Spleen (tissue), 7 donors: Measurements from ENCODE around the gene UBE2QL1.

ENCODE experiments used
- CTCF ChIP-seq, 11 experiments: fragments of 200-600 bp in 7 of 11; fragments of 450-650 bp in 4 of 11; sonication (generic) in 4 of 11; IDR thresholded peaks in 8 of 11; conservative IDR thresholded peaks in 3 of 11; 1 replicate in 7 of 11; 2 replicates in 4 of 11; pipeline versions ENCODE4 v1.4.0 to v1.8.0; 2016 to 2021; ENCODE audit warnings: antibody characterized with exemption in 11 of 11, inconsistent platforms in 4 of 11, mild to moderate bottlenecking in 1 of 11
- POLR2A ChIP-seq, 3 donors: fragments of 450-650 bp; IDR thresholded peaks; one replicate each; pipeline ENCODE4 v1.5.1; 2017; ENCODE audit warnings: antibody characterized with exemption in 3 of 3, mild to moderate bottlenecking in 1 of 3
- POLR2AphosphoS5 ChIP-seq, 3 donors: sonication (generic); formaldehyde crosslinking; IDR thresholded peaks; one replicate each; pipeline ENCODE4 v1.5.1; 2017; ENCODE audit warnings: antibody characterized with exemption in 3 of 3
- donor health status: DM: no; HTN: no; CAD: no; lungs with moderate emphysema.
- donor health status: DM: no; HTN: no; CAD: no.
- donor health status: DM: no; HTN: no; CAD: no.

DNA sequence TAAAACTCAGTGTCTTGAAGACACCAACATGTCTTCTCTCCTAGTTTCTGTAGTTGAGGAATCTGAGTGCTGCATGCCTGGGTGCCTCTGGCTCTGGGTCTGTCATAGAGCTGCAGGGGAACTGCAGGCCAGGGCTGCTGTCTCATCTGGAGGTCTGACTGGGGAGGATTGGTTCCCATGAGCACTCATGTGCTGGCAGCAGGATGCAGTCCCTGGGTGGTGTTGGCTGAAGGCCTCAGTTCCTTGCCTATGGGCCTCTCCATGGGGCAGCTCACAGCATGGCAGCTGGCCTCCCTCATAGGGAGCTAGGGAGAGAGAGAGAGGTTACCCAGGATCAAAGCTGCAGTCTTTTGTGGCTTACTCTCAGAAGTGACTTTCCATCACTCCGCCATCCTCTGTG is 22.6 kb downstream of the UBE2QL1 start:
- TF ChIP-seq CTCF (IDR thresholded peaks at IDR 0.05 in 8 of 11, conservative IDR thresholded peaks at IDR 0.05 in 3 of 11) (no peak), POLR2A (IDR thresholded peaks at IDR 0.05) (no peak), POLR2AphosphoS5 (IDR thresholded peaks at IDR 0.05) (no peak)
